Gastrocnemius medialis (tissue), 4 donors: ENCODE measurements around the gene BASP1. TPM values are rescaled to one million over a fixed set of nuclear protein-coding genes. Genes with fewer than 3 reads are reported as not detected.

ENCODE experiments used
- ATAC-seq, 2 donors: fragments of 150-250 bp; one replicate each; pipeline ENCODE4 v1.9.1; 2016
- DNase-seq, 2 donors: peaks; one replicate each; pipeline ENCODE4 v3.0.0-alpha.2; 2019
- H3K27ac ChIP-seq, 4 donors: fragments of 200-600 bp; sonication (generic); 1 replicate in 1 of 4; 2 replicates in 3 of 4; pipeline ENCODE4 v1.5.1; 2016 to 2018; ENCODE audit warnings: mild to moderate bottlenecking in 2 of 4, moderate library complexity in 1 of 4
- H3K27me3 ChIP-seq, 3 donors: fragments of 200-600 bp; sonication (generic) in 2 of 3; 1 replicate in 1 of 3; 2 replicates in 2 of 3; pipeline versions ENCODE4 v1.5.1 to v1.6.0; 2016 to 2019; ENCODE audit warnings: mild to moderate bottlenecking in 1 of 3, moderate library complexity in 1 of 3
- H3K36me3 ChIP-seq, 2 donors: fragments of 200-600 bp; sonication (generic) in 1 of 2; one replicate each; pipeline ENCODE4 v1.5.1; 2017 to 2018
- H3K4me1 ChIP-seq, 2 donors: fragments of 200-600 bp; sonication (generic) in 1 of 2; one replicate each; pipeline ENCODE4 v1.5.1; 2016 to 2017; ENCODE audit warnings: mild to moderate bottlenecking in 2 of 2
- H3K4me3 ChIP-seq, 4 donors: fragments of 200-600 bp; sonication (generic) in 3 of 4; 1 replicate in 1 of 4; 2 replicates in 3 of 4; pipeline ENCODE4 v1.5.1; 2016 to 2019; ENCODE audit warnings: mild to moderate bottlenecking in 2 of 4
- H3K9me3 ChIP-seq, 3 donors: fragments of 200-600 bp; sonication (generic) in 2 of 3; 1 replicate in 1 of 3; 2 replicates in 2 of 3; pipeline ENCODE4 v1.5.1; 2016 to 2019
- CTCF ChIP-seq, 5 experiments: fragments of 450-650 bp in 3 of 5; fragments of 200-600 bp in 2 of 5; sonication (generic) in 2 of 5; IDR thresholded peaks in 4 of 5; conservative IDR thresholded peaks in 1 of 5; 1 replicate in 4 of 5; 2 replicates in 1 of 5; pipeline ENCODE4 v1.5.1; 2016 to 2019; ENCODE audit warnings: antibody characterized with exemption in 5 of 5, mild to moderate bottlenecking in 3 of 5, moderate library complexity in 3 of 5
- POLR2A ChIP-seq, 2 donors: fragments of 450-650 bp; IDR thresholded peaks; one replicate each; pipeline ENCODE4 v1.6.1; 2017; ENCODE audit warnings: antibody characterized with exemption in 2 of 2, mild to moderate bottlenecking in 2 of 2, moderate library complexity in 2 of 2
- in situ Hi-C, 4 donors: fragments of 200-750 bp; cut with MboI; loops; one replicate each; pipeline versions ENCODE4 v1.15.0 to v1.8.0; 2017; ENCODE audit warnings: low sequenced_read_pairs in 4 of 4
- intact Hi-C: fragments of 100-400 bp; cut with DNase I; formaldehyde crosslinking; loops from one replicate; pipeline ENCODE4 v1.15.1; 2023; ENCODE audit warnings: low total_unique reads
- total RNA-seq, 4 donors: library from RNA; depleted of rRNA; stranded (reverse); fragments of >200 nt; gene quantifications; one replicate each; pipeline versions ENCODE4 v1.1.0 to v1.2.3, GENCODE V29; 2016

BASP1 gene
- total RNA-seq, 4 donors from 2014 or later = 0.82 to 4.0 (median 4.0) TPM; not detected in 1

GRCh38 chr5:17192191-17192590, 25.2 kb upstream of the BASP1 start:
- no peak for ATAC-seq
- in situ Hi-C loops = loop anchor here (10.0 to 25.0 kb wide), 3 partner anchors 255 to 730 kb away; partner anchors contain the start of genes ZNF622 (in 3 of the 4) and MYO10 (in 2 of the 4)

GRCh38 chr5:17196024-17196423, 21.4 kb upstream of the BASP1 start:
- intact Hi-C loops = no loop called here
- Histone ChIP-seq H3K4me3 (no peak overlapping the region), H3K27ac (no peak overlapping the region), H3K27me3 (no peaks in the 10 kb centered on the region), H3K9me3 (no peaks in the 10 kb centered on the region), H3K36me3 (no peaks in the 10 kb centered on the region), H3K4me1 (no peaks in the 10 kb centered on the region)
- no peak for ATAC-seq
- no peak for DNase-seq
- in situ Hi-C loops = loop anchor here (10.0 to 25.0 kb wide), 3 partner anchors 259 to 734 kb away; partner anchors contain the start of genes ZNF622 (in 3 of the 4) and MYO10 (in 2 of the 4)
- TF ChIP-seq POLR2A (IDR thresholded peaks at IDR 0.05) = no peak
- TF ChIP-seq CTCF (IDR thresholded peaks at IDR 0.05 in 4 of 5, conservative IDR thresholded peaks at IDR 0.05 in 1 of 5) = no peak

More at GRCh38 chr5:17192191-17192590, 25.2 kb upstream of the BASP1 start:
- intact Hi-C loops = no loop called here
- Histone ChIP-seq H3K4me3 (no peak overlapping the region), H3K27me3 (no peaks in the 10 kb centered on the region), H3K36me3 (no peaks in the 10 kb centered on the region), H3K27ac (no peak overlapping the region), H3K9me3 (no peaks in the 10 kb centered on the region), H3K4me1 (peaks cover 9 to 12% of the 10 kb centered on the region in 2 donors)
- TF ChIP-seq POLR2A (IDR thresholded peaks at IDR 0.05) (no peak), CTCF (IDR thresholded peaks at IDR 0.05 in 4 of 5, conservative IDR thresholded peaks at IDR 0.05 in 1 of 5) (no peak)
- DNase-seq = no peak

GRCh38 chr5:17196697-17197096, 20.7 kb upstream of the BASP1 start:
- Histone ChIP-seq H3K27ac (no peak overlapping the region), H3K36me3 (no peaks in the 10 kb centered on the region)

GRCh38 chr5:17203329-17204132, 13.9 kb upstream of the BASP1 start:
- no peak overlapping the region for H3K27ac ChIP-seq
- no peaks in the 10 kb centered on the region for H3K9me3 ChIP-seq
- no peaks in the 10 kb centered on the region for H3K36me3 ChIP-seq
- DNase-seq (no peak), ATAC-seq (peak; percentile 89 to 91)
- in situ Hi-C loops (no loop called here), intact Hi-C loops (no loop called here)
- TF ChIP-seq POLR2A (IDR thresholded peaks at IDR 0.05) (no peak), CTCF (IDR thresholded peaks at IDR 0.05 in 4 of 5, conservative IDR thresholded peaks at IDR 0.05 in 1 of 5) (peak; percentile 19 to 72 (median 59))
- H3K27me3 ChIP-seq = peaks cover 0 to 5% (median 0%) of the 10 kb centered on the region in 3 donors
- no peak overlapping the region for H3K4me3 ChIP-seq
- H3K4me1 ChIP-seq = no peaks in the 10 kb centered on the region

More at GRCh38 chr5:17196697-17197096, 20.7 kb upstream of the BASP1 start:
- H3K27me3 ChIP-seq = no peaks in the 10 kb centered on the region
- no peaks in the 10 kb centered on the region for H3K4me1 ChIP-seq
- no peak overlapping the region for H3K4me3 ChIP-seq
- in situ Hi-C loops = loop anchor here (10.0 to 25.0 kb wide), 3 partner anchors 259 to 734 kb away; partner anchors contain the start of genes ZNF622 (in 3 of the 4) and MYO10 (in 2 of the 4)
- no peak for DNase-seq
- no peaks in the 10 kb centered on the region for H3K9me3 ChIP-seq
- intact Hi-C loops = no loop called here
- ATAC-seq = no peak
- TF ChIP-seq POLR2A (IDR thresholded peaks at IDR 0.05) (no peak), CTCF (IDR thresholded peaks at IDR 0.05 in 4 of 5, conservative IDR thresholded peaks at IDR 0.05 in 1 of 5) (no peak)
